Effector memory CD8-positive, alpha-beta T cell (primary cell): Measurements from ENCODE around the gene NAT16.

Source experiments
- ATAC-seq: fragments of 150-1000 bp; cut with Tn5 transposase; replicated peaks from 2 replicates; pipeline ENCODE4 v1.10.0; 2021; ENCODE audit warnings: mild to moderate bottlenecking, moderate library complexity
- DNase-seq, 3 experiments: peaks; one replicate each; pipeline ENCODE4 v3.0.0; 2021
- H3K27ac Mint-ChIP-seq, 2 donors: one replicate each; pipeline ENCODE4 v1.8.0; 2022; ENCODE audit warnings: mild to moderate bottlenecking in 2 of 2, mixed read lengths in 2 of 2, moderate library complexity in 2 of 2
- H3K27me3 Mint-ChIP-seq, 2 donors: one replicate each; pipeline ENCODE4 v1.8.0; 2022; ENCODE audit warnings: mixed read lengths in 2 of 2
- H3K36me3 Mint-ChIP-seq: one replicate; pipeline ENCODE4 v1.8.0; 2022; ENCODE audit warnings: mild to moderate bottlenecking, moderate library complexity, mixed read lengths; ENCODE audit not compliant: insufficient read depth
- H3K4me1 Mint-ChIP-seq, 2 donors: one replicate each; pipeline ENCODE4 v1.8.0; 2022; ENCODE audit warnings: low read depth in 2 of 2, mixed read lengths in 2 of 2
- H3K4me3 Mint-ChIP-seq, 2 donors: one replicate each; pipeline ENCODE4 v1.8.0; 2022; ENCODE audit warnings: mild to moderate bottlenecking in 2 of 2, mixed read lengths in 2 of 2, moderate library complexity in 2 of 2
- H3K9me3 Mint-ChIP-seq, 2 donors: one replicate each; pipeline ENCODE4 v1.8.0; 2022; ENCODE audit warnings: mixed read lengths in 2 of 2

NAT16 gene

GRCh38 chr7:101172005-101172853 is 7.9 kb downstream of the NAT16 start:
- H3K9me3 Mint-ChIP-seq: no peaks in the 10 kb centered on the region
- H3K4me1 Mint-ChIP-seq: peaks cover 48 to 49% of the 10 kb centered on the region in 2 donors
- no peak overlapping the region for H3K27ac Mint-ChIP-seq
- H3K27me3 Mint-ChIP-seq: peaks cover 91 to 100% of the 10 kb centered on the region in 2 donors
- ATAC-seq (peak; percentile 19), DNase-seq (no peak)
- H3K4me3 Mint-ChIP-seq: peak overlapping the region; percentile 56 to 69
- peaks cover 14% of the 10 kb centered on the region for H3K36me3 Mint-ChIP-seq

- ATAC-seq (no peak), DNase-seq (no peak)
- peaks cover 90 to 100% of the 10 kb centered on the region in 2 donors for H3K27me3 Mint-ChIP-seq
- H3K4me3 Mint-ChIP-seq: peak overlapping the region; percentile 56 to 66
- no peaks in the 10 kb centered on the region for H3K9me3 Mint-ChIP-seq
- H3K4me1 Mint-ChIP-seq: peaks cover 52 to 54% of the 10 kb centered on the region in 2 donors
- H3K36me3 Mint-ChIP-seq: peaks cover 21% of the 10 kb centered on the region
- H3K27ac Mint-ChIP-seq: peak overlapping the region; percentile 3 to 42
Observed at GRCh38 chr7:101171442-101171837, 8.7 kb downstream of the NAT16 start.

- no peak for ATAC-seq
- Mint-ChIP-seq H3K4me3 (peak overlapping the region; percentile 56 to 66), H3K27ac (peak overlapping the region; percentile 3 to 42), H3K9me3 (no peaks in the 10 kb centered on the region), H3K27me3 (peaks cover 90 to 100% of the 10 kb centered on the region in 2 donors), H3K4me1 (peaks cover 56 to 57% of the 10 kb centered on the region in 2 donors), H3K36me3 (peaks cover 22% of the 10 kb centered on the region)
- DNase-seq: no peak
Observed at GRCh38 chr7:101170617-101171441, 9.3 kb downstream of the NAT16 start.

GRCh38 chr7:101169838-101170551 is 10.1 kb downstream of the NAT16 start:
- ATAC-seq (peak; percentile 61), DNase-seq (peak; percentile 81 to 84 (median 82))
- peak overlapping the region; percentile 56 to 57 for H3K4me3 Mint-ChIP-seq
- no peak overlapping the region for H3K27ac Mint-ChIP-seq
- H3K27me3 Mint-ChIP-seq: peaks cover 90 to 100% of the 10 kb centered on the region in 2 donors
- peaks cover 0 to 4% of the 10 kb centered on the region in 2 donors for H3K9me3 Mint-ChIP-seq
- peaks cover 64 to 66% of the 10 kb centered on the region in 2 donors for H3K4me1 Mint-ChIP-seq
- H3K36me3 Mint-ChIP-seq: peaks cover 31% of the 10 kb centered on the region

GRCh38 chr7:101169110-101169837 is 10.8 kb downstream of the NAT16 start:
- H3K36me3 Mint-ChIP-seq: peaks cover 35% of the 10 kb centered on the region
- H3K9me3 Mint-ChIP-seq: peaks cover 0 to 4% of the 10 kb centered on the region in 2 donors
- H3K27ac Mint-ChIP-seq: no peak overlapping the region
- no peak for DNase-seq
- peaks cover 82 to 97% of the 10 kb centered on the region in 2 donors for H3K27me3 Mint-ChIP-seq
- H3K4me3 Mint-ChIP-seq: peak overlapping the region; percentile 36 to 57
- peak; percentile 2 for ATAC-seq
- peaks cover 63 to 64% of the 10 kb centered on the region in 2 donors for H3K4me1 Mint-ChIP-seq

GRCh38 chr7:101168412-101169049 is 11.6 kb downstream of the NAT16 start:
- Mint-ChIP-seq H3K9me3 (peaks cover 0 to 4% of the 10 kb centered on the region in 2 donors), H3K27me3 (peaks cover 76 to 90% of the 10 kb centered on the region in 2 donors), H3K4me3 (peak overlapping the region in 1 of 2 donors; percentile 2), H3K4me1 (peaks cover 57 to 59% of the 10 kb centered on the region in 2 donors), H3K27ac (no peak overlapping the region), H3K36me3 (peaks cover 29% of the 10 kb centered on the region)
- DNase-seq: no peak
- ATAC-seq: no peak

- Mint-ChIP-seq H3K27me3 (peaks cover 72 to 83% of the 10 kb centered on the region in 2 donors), H3K36me3 (peaks cover 29% of the 10 kb centered on the region), H3K4me3 (no peak overlapping the region), H3K4me1 (peaks cover 56 to 58% of the 10 kb centered on the region in 2 donors), H3K27ac (no peak overlapping the region), H3K9me3 (peaks cover 0 to 4% of the 10 kb centered on the region in 2 donors)
- no peak for DNase-seq
- ATAC-seq: no peak
Observed at GRCh38 chr7:101167645-101168411, 12.3 kb downstream of the NAT16 start.

GRCh38 chr7:101166909-101167644 is 13.0 kb downstream of the NAT16 start:
- ATAC-seq (no peak), DNase-seq (no peak)
- Mint-ChIP-seq H3K36me3 (peaks cover 27% of the 10 kb centered on the region), H3K4me3 (no peak overlapping the region), H3K4me1 (peaks cover 54 to 60% of the 10 kb centered on the region in 2 donors), H3K27me3 (peaks cover 69 to 82% of the 10 kb centered on the region in 2 donors), H3K9me3 (peaks cover 0 to 4% of the 10 kb centered on the region in 2 donors), H3K27ac (peak overlapping the region in 1 of 2 donors; percentile 31)

GRCh38 chr7:101166648-101166908 is 13.5 kb downstream of the NAT16 start:
- DNase-seq: no peak
- H3K36me3 Mint-ChIP-seq: peaks cover 22% of the 10 kb centered on the region
- H3K4me3 Mint-ChIP-seq: no peak overlapping the region
- H3K27ac Mint-ChIP-seq: peak overlapping the region in 1 of 2 donors; percentile 31
- peaks cover 66 to 82% of the 10 kb centered on the region in 2 donors for H3K27me3 Mint-ChIP-seq
- ATAC-seq: no peak
- peaks cover 49 to 56% of the 10 kb centered on the region in 2 donors for H3K4me1 Mint-ChIP-seq
- H3K9me3 Mint-ChIP-seq: peaks cover 0 to 4% of the 10 kb centered on the region in 2 donors

GRCh38 chr7:101165958-101166647 is 14.0 kb downstream of the NAT16 start:
- H3K4me1 Mint-ChIP-seq: peaks cover 44 to 51% of the 10 kb centered on the region in 2 donors

More at GRCh38 chr7:101165958-101166647, 14.0 kb downstream of the NAT16 start:
- peaks cover 22% of the 10 kb centered on the region for H3K36me3 Mint-ChIP-seq
- H3K4me3 Mint-ChIP-seq: peak overlapping the region; percentile 74 to 91
- H3K27ac Mint-ChIP-seq: peak overlapping the region; percentile 23 to 94
- no peak for ATAC-seq
- peaks cover 66 to 82% of the 10 kb centered on the region in 2 donors for H3K27me3 Mint-ChIP-seq
- peaks cover 0 to 4% of the 10 kb centered on the region in 2 donors for H3K9me3 Mint-ChIP-seq
- no peak for DNase-seq
